ENCODE measurements around the gene CELSR1.
A peak's percentile ranks its signal among the peaks of the same experiment; 100 is the strongest.

The CELSR1 gene

DNA sequence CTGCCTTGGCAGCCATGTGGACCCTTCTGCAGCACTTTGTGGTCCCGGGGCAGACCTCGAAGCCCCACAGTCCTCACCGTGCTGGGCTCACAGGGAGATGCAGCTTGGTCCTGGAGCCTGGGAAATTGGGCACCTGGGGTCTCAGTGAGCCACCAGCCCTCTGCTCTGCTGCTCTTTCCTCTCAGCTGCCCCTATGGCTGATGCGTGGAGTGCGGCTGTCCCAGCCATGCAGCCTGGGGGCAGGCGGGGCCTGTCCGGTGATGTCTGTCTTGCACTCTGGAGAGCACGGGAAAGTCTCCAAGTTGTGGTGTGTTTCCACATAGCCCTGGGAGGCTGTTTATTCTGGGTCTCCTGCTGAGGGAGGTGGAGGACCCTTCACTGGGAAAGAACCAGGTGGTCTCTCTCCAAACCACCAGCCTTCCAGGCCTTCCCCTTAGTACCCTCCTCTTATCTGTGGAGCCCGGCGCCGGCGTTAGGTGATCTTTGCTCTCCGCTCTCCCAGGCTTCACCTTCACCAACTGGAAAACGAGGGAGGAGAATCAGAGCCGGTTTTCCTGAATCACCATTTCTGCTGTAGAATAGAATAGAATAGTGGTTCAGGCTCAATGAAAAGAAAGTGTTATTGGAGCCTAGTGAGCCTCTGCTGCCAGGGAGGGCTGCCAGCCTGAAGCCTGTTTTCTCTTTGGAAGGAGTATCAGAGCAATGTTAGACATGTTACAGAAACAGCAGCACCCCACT lies 41.6 kb upstream of the CELSR1 start:
- H3K36me3 ChIP-seq (ENCODE audit: insufficient read depth, low read length), result no peaks in the 10 kb centered on the region
- H3K4me1 ChIP-seq (ENCODE audit: insufficient read depth, low read length), result peaks cover 20% of the 10 kb centered on the region
- H2AFZ ChIP-seq (ENCODE audit: low read depth, low read length), result no peak overlapping the region
- no peak overlapping the region for H3K4me3 ChIP-seq (ENCODE audit: low read length)
- peaks cover 4% of the 10 kb centered on the region for H3K9me3 ChIP-seq (ENCODE audit: low read length)
- H3K27me3 ChIP-seq (ENCODE audit: insufficient read depth, low read length), result no peaks in the 10 kb centered on the region

DNA sequence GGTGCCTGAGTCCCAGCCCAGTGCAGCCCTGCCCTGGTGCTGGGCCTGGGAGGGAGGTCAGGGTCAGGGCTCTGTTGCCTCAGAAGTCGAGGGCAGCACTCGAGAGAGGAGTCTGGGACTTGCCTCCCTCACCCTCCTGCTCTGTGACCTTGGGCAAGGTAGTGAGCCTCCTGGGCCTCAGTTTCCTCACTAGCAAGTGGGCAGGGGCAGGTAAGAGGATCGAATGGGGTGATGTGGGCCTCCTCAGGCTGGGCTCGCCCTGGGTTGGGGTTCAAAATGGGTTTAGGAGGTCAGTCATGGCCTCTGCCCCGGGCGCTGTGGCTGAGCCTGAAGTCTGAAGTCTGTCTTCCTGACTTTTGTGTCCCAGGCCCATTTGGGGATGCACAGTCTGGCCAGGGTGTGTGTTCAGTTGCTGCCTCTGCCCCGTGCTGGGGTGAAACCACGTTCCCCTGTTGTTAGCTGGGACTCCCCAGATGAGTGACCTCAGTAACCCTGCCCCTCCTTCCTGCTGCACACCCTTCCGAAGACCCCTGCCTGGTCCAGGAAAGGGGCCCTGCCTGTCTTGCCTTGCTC lies 40.9 kb upstream of the CELSR1 start:
- Histone ChIP-seq H3K9me3 (ENCODE audit: low read length) (peaks cover 4% of the 10 kb centered on the region), H3K4me3 (ENCODE audit: low read length) (peak overlapping the region; percentile 62), H3K27me3 (ENCODE audit: insufficient read depth, low read length) (no peaks in the 10 kb centered on the region), H3K36me3 (ENCODE audit: insufficient read depth, low read length) (no peaks in the 10 kb centered on the region), H3K4me1 (ENCODE audit: insufficient read depth, low read length) (peaks cover 19% of the 10 kb centered on the region), H2AFZ (ENCODE audit: low read depth, low read length) (no peak overlapping the region)

DNA sequence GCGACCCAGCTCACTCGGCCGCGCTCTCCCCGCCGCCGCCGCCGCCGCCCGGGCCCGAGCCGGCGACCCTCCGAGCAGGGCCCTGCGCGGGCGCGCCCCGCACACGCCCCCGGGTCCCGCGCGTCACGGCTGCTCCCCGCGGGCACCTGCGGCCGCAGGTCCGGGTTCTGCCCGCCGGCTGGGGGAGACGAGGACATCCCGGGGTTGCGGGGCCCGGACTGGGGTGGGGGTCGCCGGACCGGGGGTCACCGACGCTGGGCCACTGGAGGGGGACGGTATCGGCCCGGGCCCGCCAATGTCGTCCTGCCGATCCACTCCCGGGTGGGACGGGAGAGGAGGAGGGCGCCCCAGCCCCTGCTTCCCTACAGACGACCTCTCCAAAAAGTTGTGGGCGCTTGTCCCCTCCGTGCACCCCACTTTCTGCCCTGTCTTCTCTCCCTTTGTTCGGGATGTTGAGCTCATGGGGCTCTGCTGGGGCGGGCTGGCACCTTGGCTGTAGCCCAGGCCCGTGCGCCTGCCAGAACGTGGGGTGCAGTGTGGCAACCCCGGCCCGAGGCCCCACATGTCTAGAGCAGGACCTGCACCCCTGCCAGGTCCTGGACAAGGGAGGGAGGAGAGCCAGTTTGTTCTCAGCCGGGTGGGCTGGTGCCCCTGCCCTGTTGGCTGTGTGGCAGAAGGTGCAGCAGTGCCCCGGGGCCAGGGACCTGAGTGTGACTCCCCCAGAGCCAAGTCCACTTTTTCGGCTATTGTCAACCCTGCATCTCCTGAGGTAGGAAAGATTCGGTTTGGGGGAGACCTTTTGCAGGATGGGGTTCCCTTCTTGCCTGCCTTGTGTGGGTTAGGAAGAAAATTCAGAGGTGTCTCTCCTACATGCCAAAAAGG lies 40.2 kb upstream of the CELSR1 start:
- Histone ChIP-seq H3K4me1 (ENCODE audit: insufficient read depth, low read length) (peaks cover 19% of the 10 kb centered on the region), H3K9me3 (ENCODE audit: low read length) (peaks cover 4% of the 10 kb centered on the region), H2AFZ (ENCODE audit: low read depth, low read length) (peak overlapping the region; percentile 34), H3K4me3 (ENCODE audit: low read length) (peak overlapping the region; percentile 62), H3K36me3 (ENCODE audit: insufficient read depth, low read length) (no peaks in the 10 kb centered on the region), H3K27me3 (ENCODE audit: insufficient read depth, low read length) (no peaks in the 10 kb centered on the region)

- H3K36me3 ChIP-seq (ENCODE audit: insufficient read depth, low read length), result no peaks in the 10 kb centered on the region
- H2AFZ ChIP-seq (ENCODE audit: low read depth, low read length), result no peak overlapping the region
- peak overlapping the region; percentile 62 for H3K4me3 ChIP-seq (ENCODE audit: low read length)
- peaks cover 6% of the 10 kb centered on the region for H3K9me3 ChIP-seq (ENCODE audit: low read length)
- H3K4me1 ChIP-seq (ENCODE audit: insufficient read depth, low read length), result peaks cover 19% of the 10 kb centered on the region
- H3K27me3 ChIP-seq (ENCODE audit: insufficient read depth, low read length), result no peaks in the 10 kb centered on the region
Observed at GRCh38 chr22:46576556-46577367, 39.3 kb upstream of the CELSR1 start.

DNA sequence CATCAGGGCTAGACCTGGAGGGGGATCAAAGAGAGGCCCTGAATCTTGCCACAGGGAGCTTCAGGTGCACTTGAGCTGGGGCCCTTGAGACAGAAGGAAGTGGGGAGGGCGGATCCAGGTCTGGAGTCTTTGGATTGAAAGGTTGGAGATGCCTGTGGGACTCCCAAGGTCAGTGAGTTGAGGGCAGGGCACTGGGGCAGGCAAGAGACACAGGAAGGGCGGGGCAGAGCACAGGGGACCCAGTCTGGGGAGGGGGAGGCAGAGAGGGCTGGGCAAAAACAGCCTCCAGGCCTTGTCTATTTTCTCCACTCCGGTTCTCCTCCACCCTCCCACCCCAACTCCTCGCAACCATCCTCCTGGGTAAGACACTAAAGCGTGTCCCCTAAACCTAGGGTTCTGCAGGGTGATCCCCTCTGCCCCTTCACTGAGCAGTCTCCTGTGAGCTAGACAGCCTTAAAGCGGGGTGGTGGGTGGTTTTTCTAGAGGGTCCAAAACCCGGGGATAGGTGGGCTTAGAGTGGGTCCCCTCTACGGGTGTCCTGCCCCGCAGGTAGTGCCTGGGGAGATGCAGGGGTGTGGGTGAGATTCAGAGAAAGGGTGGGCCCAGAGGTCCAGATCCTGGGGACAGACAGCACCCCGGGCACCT lies 38.6 kb upstream of the CELSR1 start:
- Histone ChIP-seq H3K27me3 (ENCODE audit: insufficient read depth, low read length) (no peaks in the 10 kb centered on the region), H3K36me3 (ENCODE audit: insufficient read depth, low read length) (no peaks in the 10 kb centered on the region), H3K4me3 (ENCODE audit: low read length) (peak overlapping the region; percentile 25), H3K4me1 (ENCODE audit: insufficient read depth, low read length) (peaks cover 19% of the 10 kb centered on the region), H3K9me3 (ENCODE audit: low read length) (peaks cover 8% of the 10 kb centered on the region), H2AFZ (ENCODE audit: low read depth, low read length) (no peak overlapping the region)

GRCh38 chr22:46574993-46575910 lies 37.8 kb upstream of the CELSR1 start:
- H3K4me1 ChIP-seq (ENCODE audit: insufficient read depth, low read length), result peaks cover 19% of the 10 kb centered on the region
- H3K27me3 ChIP-seq (ENCODE audit: insufficient read depth, low read length), result no peaks in the 10 kb centered on the region
- no peak overlapping the region for H2AFZ ChIP-seq (ENCODE audit: low read depth, low read length)
- H3K9me3 ChIP-seq (ENCODE audit: low read length), result peaks cover 8% of the 10 kb centered on the region
- H3K36me3 ChIP-seq (ENCODE audit: insufficient read depth, low read length), result no peaks in the 10 kb centered on the region
- H3K4me3 ChIP-seq (ENCODE audit: low read length), result no peak overlapping the region

DNA sequence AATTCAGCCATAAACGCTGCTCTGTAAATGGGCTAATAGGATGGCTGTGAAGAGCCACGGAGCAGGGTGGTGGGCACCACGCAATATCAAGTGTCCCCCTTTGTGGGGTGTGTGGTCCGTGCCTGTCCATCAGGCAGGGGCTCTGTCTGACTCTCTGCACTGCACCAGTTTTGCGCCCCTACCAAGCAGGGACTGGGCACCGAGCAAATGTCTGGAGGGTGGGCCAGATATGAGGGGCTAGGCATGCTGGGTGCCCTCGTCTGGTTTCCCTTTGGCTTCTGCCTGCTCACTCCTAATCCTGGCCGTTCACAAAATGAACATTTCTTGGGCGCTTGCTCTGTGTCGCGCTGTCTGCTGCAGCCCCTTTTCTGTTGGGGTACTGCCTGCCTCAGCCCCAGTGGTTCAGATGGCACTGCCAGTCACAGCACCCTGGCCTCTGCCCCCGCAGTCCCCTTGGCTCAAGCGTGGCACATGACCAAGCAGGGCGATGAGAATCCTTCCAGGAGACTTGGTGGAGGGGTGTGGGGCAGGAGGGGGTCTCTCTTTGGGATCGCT lies 37.1 kb upstream of the CELSR1 start:
- H3K27me3 ChIP-seq (ENCODE audit: insufficient read depth, low read length), result peaks cover 3% of the 10 kb centered on the region
- no peak overlapping the region for H3K4me3 ChIP-seq (ENCODE audit: low read length)
- H3K4me1 ChIP-seq (ENCODE audit: insufficient read depth, low read length), result peaks cover 16% of the 10 kb centered on the region
- H3K36me3 ChIP-seq (ENCODE audit: insufficient read depth, low read length), result no peaks in the 10 kb centered on the region
- H3K9me3 ChIP-seq (ENCODE audit: low read length), result peaks cover 8% of the 10 kb centered on the region
- H2AFZ ChIP-seq (ENCODE audit: low read depth, low read length), result no peak overlapping the region

GRCh38 chr22:46573781-46574437 lies 36.5 kb upstream of the CELSR1 start:
- Histone ChIP-seq H3K4me3 (ENCODE audit: low read length) (no peak overlapping the region), H3K4me1 (ENCODE audit: insufficient read depth, low read length) (peaks cover 15% of the 10 kb centered on the region), H3K36me3 (ENCODE audit: insufficient read depth, low read length) (no peaks in the 10 kb centered on the region), H3K9me3 (ENCODE audit: low read length) (peaks cover 8% of the 10 kb centered on the region), H2AFZ (ENCODE audit: low read depth, low read length) (no peak overlapping the region), H3K27me3 (ENCODE audit: insufficient read depth, low read length) (peaks cover 3% of the 10 kb centered on the region)

DNA sequence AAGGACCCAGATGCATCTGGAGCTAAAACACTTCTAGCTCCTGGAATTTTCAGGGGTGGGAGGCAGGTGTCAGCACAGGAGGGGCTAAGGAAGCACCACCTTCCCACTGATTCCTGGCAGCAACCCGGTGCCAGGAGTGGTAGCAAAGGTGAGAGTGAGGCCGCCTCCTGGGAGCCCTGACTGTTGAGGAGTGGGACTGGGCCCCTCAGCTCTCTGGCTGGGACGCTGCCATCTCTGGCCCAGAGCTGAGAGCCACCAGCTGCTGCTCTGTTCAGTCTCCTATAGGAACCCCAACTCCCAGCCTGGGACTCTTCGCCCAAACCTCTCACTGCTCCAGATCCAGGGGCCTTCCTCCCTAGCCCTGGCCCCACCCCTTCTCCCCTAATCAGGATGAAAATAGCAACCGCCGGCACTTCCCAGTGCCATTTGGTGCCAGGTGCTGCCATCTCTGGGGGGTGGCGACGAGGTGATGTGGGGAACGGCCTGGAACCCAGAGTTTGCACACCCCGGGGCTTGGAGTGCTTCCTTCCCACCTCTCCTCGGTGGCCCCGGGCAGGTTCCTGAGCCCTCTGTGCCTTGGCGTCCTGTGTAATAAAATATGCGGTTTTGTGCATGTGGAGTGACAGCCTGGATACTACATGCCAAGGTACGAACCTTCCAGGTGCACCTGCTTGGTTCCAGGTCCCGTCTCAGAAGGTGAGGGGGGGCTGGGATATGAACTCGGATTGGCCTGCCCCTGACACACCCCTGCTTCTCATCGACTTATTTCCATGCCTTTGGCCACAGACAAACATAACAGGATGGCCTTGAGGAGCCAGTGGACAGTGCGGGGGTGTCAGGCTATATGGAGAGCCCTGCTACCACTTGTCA lies 35.7 kb upstream of the CELSR1 start:
- H3K4me3 ChIP-seq (ENCODE audit: low read length), result no peak overlapping the region
- no peak overlapping the region for H2AFZ ChIP-seq (ENCODE audit: low read depth, low read length)
- H3K36me3 ChIP-seq (ENCODE audit: insufficient read depth, low read length), result no peaks in the 10 kb centered on the region
- peaks cover 3% of the 10 kb centered on the region for H3K27me3 ChIP-seq (ENCODE audit: insufficient read depth, low read length)
- peaks cover 8% of the 10 kb centered on the region for H3K9me3 ChIP-seq (ENCODE audit: low read length)
- H3K4me1 ChIP-seq (ENCODE audit: insufficient read depth, low read length), result peaks cover 7% of the 10 kb centered on the region

DNA sequence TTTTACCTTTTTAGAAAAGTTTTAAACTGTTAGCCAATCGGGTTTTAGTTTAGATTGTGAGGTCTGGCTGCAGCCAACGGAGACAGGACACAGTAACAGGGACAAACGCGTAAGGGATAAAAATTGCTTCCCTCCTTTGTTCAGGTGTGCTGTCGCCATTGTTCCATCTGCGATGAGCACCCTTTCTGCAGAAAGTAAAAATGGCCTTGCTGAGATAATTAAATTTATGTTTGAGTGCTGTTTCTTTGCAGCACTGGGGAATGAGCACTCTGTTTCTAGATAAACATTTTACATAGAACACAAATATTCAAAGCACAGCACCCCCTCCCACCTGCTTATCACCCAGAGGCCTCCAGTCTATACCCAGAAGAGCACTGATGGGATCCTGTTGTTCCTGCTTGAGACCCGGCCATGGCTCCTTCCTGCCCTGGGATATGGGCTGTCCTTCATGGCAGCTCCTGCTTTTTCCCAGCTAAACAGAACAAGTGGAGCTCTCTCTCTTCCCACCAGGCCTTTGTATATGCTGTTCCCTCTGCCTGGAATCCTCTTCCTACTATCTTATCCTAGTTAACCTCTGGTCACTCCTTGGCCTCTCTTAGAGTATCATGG lies 34.3 kb upstream of the CELSR1 start:
- Histone ChIP-seq H3K27me3 (ENCODE audit: insufficient read depth, low read length) (peaks cover 3% of the 10 kb centered on the region), H2AFZ (ENCODE audit: low read depth, low read length) (no peak overlapping the region), H3K4me1 (ENCODE audit: insufficient read depth, low read length) (no peaks in the 10 kb centered on the region), H3K36me3 (ENCODE audit: insufficient read depth, low read length) (no peaks in the 10 kb centered on the region), H3K9me3 (ENCODE audit: low read length) (peaks cover 8% of the 10 kb centered on the region), H3K4me3 (ENCODE audit: low read length) (no peak overlapping the region)

Measured in neuron (in vitro differentiated cells).